Ovary (tissue), 9 donors: ENCODE measurements around the gene CCDC91. TPM values are rescaled to one million over a fixed set of nuclear protein-coding genes. Genes with fewer than 3 reads are reported as not detected.

Experiments used
- DNase-seq, 5 donors: peaks; one replicate each; pipeline ENCODE4 v3.0.0-alpha.2; 2019 to 2020
- H3K27ac ChIP-seq, 2 donors: fragments of 200-600 bp; one replicate each; pipeline versions ENCODE4 v1.5.1 to v1.8.0; 2019 to 2022
- H3K27me3 ChIP-seq: fragments of 200-600 bp; one replicate; pipeline ENCODE4 v1.8.0; 2022
- H3K36me3 ChIP-seq: fragments of 200-600 bp; sonication (generic); one replicate; pipeline ENCODE4 v1.5.1; 2019
- H3K4me1 ChIP-seq: one replicate; pipeline ENCODE4 v1.8.1; 2013; ENCODE audit warnings: mild to moderate bottlenecking, moderate library complexity; ENCODE audit not compliant: insufficient read depth
- H3K4me3 ChIP-seq: fragments of 200-600 bp; sonication (generic); one replicate; pipeline ENCODE4 v1.5.1; 2017
- H3K9me3 ChIP-seq, 2 donors: fragments of 200-600 bp in 1 of 2; sonication (generic) in 1 of 2; one replicate each; pipeline versions ENCODE4 v1.5.1 to v1.8.1; 2013 to 2019; ENCODE audit warnings: mild to moderate bottlenecking in 1 of 2, moderate library complexity in 1 of 2
- EP300 ChIP-seq: sonication (generic); formaldehyde crosslinking; IDR thresholded peaks from one replicate; pipeline ENCODE4 v1.6.1; 2017; ENCODE audit warnings: antibody characterized with exemption
- POLR2A ChIP-seq: fragments of 450-650 bp; IDR thresholded peaks from one replicate; pipeline ENCODE4 v1.6.1; 2017; ENCODE audit warnings: antibody characterized with exemption, mild to moderate bottlenecking, moderate library complexity
- WGBS, 3 donors: extraction: QIAGEN DNeasy Blood & Tissue Kit in 1 of 3; methylation state at CpG; one replicate each; pipeline versions ENCODE4 v1.1.5 to v1.1.7; 2013 to 2017; 5-methylcytosine and 5-hydroxymethylcytosine counted together
- intact Hi-C, 4 donors: fragments of 100-400 bp; cut with DNase I; formaldehyde crosslinking; loops; one replicate each; pipeline versions ENCODE4 v1.11.0 to v1.15.1; 2022 to 2023
- polyA plus RNA-seq, 2 donors: library from polyadenylated mRNA; stranded (reverse); fragments of 200-250 nt in 1 of 2; fragments of 350-450 nt in 1 of 2; fragmentation: Illumina TruSeq in 1 of 2; extraction: RNeasy Lipid Tissue Mini Kit (QIAGEN cat#74804) in 1 of 2; gene quantifications; one replicate each; pipeline ENCODE4 v1.2.3, GENCODE V29; 2013 to 2014
- total RNA-seq, 7 donors: library from RNA; depleted of rRNA in 2 of 7; stranded (reverse); fragments of >200 nt in 2 of 7; fragmentation: NEBNext Ultra II Directional in 3 of 7; extraction: Animal tissue kit (Norgen Biotek cat#: 25700) in 3 of 7; gene quantifications; one replicate each; pipeline versions ENCODE4 v1.1.0 to v1.2.4, GENCODE V29; 2016 to 2023
- TF ChIP-seq, protein P1 (sequence below), 3 donors: fragments of 450-650 bp in 2 of 3; fragments of 200-600 bp in 1 of 3; IDR thresholded peaks; one replicate each; pipeline versions ENCODE4 v1.5.1 to v1.8.0; 2016 to 2022; ENCODE audit warnings: antibody characterized with exemption in 3 of 3, mild to moderate bottlenecking in 1 of 3
- donor health status: DM: no; HTN: no; CAD: no; lungs with moderate emphysema.
- donor health status: DM: no; HTN: no; CAD: no.
- donor health status: Bipolar disorder and iron deficiency.
- donor health status: DM: yes; HTN: yes; CAD: no.
- donor health status: DM: no; HTN: no; CAD: no.
- donor health status: DM: yes; HTN: yes; CAD: no.

CCDC91 gene
- total and polyA plus RNA-seq, 9 donors, result 15.8 to 45.7 (median 36.2) TPM

DNA sequence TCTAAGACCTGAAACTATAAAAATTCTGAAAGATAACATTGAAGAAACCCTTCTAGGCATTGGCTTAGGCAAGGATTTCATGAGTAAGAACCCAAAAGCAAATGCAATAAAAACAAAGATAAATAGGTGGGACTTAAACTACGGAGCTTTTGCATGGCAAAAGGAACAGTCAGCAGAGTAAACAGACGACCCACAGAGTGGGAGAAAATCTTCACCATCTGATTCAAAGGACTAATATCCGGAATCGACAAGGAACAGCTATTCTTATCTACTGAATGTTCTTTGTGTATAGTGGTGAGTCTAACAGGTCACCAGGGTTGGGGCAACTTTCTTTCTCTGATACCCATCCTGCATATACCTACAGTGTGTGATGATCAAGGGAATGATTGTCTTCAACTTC is 198.6 kb downstream of the CCDC91 start:
- no peak for TF ChIP-seq POLR2A
- TF ChIP-seq EP300, result no peak
- TF ChIP-seq, protein P1, sequence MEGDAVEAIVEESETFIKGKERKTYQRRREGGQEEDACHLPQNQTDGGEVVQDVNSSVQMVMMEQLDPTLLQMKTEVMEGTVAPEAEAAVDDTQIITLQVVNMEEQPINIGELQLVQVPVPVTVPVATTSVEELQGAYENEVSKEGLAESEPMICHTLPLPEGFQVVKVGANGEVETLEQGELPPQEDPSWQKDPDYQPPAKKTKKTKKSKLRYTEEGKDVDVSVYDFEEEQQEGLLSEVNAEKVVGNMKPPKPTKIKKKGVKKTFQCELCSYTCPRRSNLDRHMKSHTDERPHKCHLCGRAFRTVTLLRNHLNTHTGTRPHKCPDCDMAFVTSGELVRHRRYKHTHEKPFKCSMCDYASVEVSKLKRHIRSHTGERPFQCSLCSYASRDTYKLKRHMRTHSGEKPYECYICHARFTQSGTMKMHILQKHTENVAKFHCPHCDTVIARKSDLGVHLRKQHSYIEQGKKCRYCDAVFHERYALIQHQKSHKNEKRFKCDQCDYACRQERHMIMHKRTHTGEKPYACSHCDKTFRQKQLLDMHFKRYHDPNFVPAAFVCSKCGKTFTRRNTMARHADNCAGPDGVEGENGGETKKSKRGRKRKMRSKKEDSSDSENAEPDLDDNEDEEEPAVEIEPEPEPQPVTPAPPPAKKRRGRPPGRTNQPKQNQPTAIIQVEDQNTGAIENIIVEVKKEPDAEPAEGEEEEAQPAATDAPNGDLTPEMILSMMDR (IDR thresholded peaks at IDR 0.05), result no peak
- intact Hi-C loops, result no loop called here
- Histone ChIP-seq H3K27ac (no peak overlapping the region), H3K9me3 (no peaks in the 10 kb centered on the region), H3K4me1 (peaks cover 2% of the 10 kb centered on the region), H3K36me3 (no peaks in the 10 kb centered on the region), H3K4me3 (no peak overlapping the region), H3K27me3 (no peaks in the 10 kb centered on the region)
- 72 to 80% (median 78%) methylated on average over 4 of the region's 4 CpGs for WGBS, 3 donors
- no peak for DNase-seq

DNA sequence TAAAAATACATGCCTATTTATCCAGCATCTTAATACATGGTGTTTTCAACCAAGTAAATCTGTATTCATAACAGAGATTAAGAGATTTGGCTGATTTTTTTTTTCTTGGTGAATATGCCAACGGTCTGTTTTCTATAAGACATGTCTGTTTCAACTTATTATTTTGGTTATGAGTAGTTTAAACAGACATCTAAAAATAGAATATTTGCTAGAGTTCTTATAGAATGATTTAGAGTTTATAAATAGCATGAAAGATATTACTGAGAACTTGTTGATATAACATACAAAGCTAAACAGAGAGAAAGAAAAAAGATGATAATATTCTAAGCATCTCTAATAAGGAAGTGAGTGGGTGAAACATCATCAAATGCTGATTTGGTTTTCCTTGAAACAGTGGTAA is 199.9 kb downstream of the CCDC91 start:
- intact Hi-C loops, result no loop called here
- Histone ChIP-seq H3K36me3 (no peaks in the 10 kb centered on the region), H3K4me1 (peaks cover 2% of the 10 kb centered on the region), H3K27me3 (no peaks in the 10 kb centered on the region), H3K27ac (no peak overlapping the region), H3K4me3 (no peak overlapping the region), H3K9me3 (no peaks in the 10 kb centered on the region)
- DNase-seq, result no peak
- WGBS, 3 donors, result 19 to 29% (median 22%) methylated on average over 1 of the region's 1 CpG
- TF ChIP-seq, protein P1 (IDR thresholded peaks at IDR 0.05), result no peak
- TF ChIP-seq EP300, result no peak
- no peak for TF ChIP-seq POLR2A

DNA sequence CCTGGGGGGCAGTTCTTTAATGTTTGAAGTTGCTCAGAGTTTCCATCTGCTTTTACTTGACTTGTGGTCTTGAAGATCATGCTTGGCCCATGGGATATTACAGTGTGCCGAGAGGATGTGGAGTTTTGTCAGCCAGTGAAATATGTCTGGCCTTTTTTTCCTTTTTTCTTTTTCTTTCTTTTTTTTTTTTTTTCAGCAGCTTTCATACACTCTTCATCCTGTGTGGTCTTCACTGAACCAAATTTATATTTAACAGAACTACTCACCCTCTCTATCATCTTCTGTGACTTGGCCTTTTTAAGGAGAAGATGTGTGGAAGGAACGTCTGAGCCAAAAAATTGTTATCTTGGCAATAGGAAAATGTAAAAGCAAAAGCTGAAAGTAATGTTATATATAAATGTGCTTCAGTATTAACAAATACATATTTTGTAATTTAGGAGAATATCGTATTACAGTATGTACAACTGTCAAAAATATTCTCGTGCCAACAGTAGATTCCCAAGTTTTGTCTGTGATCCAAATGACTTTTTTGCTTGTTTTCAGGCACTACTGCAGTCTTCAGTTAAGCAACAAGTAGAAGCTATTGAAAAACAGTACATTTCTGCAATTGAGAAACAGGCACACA is 200.6 kb downstream of the CCDC91 start:
- no peak overlapping the region for H3K27ac ChIP-seq

DNA sequence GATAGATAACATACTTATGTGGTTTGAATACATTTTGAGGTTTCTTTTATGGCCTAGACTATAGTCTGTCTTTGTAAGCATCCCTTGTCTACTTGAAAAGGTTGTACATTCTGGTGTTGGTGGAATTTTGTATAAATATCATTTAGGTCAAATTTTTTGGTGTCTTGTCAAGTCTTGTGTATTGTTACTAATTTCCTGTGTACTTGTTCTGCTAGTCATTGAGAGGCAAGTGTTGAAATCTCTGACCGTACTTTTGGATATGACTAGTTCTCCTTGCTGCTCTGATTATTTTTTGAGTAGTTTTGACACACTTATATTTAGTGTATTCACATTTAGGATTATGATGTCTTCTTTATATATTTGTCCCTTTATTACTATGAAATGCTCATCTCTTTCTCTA is 219.6 kb downstream of the CCDC91 start:
- TF ChIP-seq POLR2A, result no peak
- DNase-seq, result no peak
- Histone ChIP-seq H3K27me3 (no peaks in the 10 kb centered on the region), H3K4me1 (peaks cover 2% of the 10 kb centered on the region), H3K27ac (no peak overlapping the region), H3K9me3 (no peaks in the 10 kb centered on the region), H3K4me3 (no peak overlapping the region), H3K36me3 (no peaks in the 10 kb centered on the region)
- 89 to 94% (median 92%) methylated on average over 1 of the region's 1 CpG for WGBS, 3 donors
- intact Hi-C loops, result no loop called here

More for the DNA sequence above, 200.6 kb downstream of the CCDC91 start:
- 8 to 12% (median 12%) methylated on average over 4 of the region's 4 CpGs for WGBS, 3 donors
- H3K4me1 ChIP-seq, result peaks cover 2% of the 10 kb centered on the region
- no peak for TF ChIP-seq EP300
- TF ChIP-seq, protein P1 (IDR thresholded peaks at IDR 0.05), result no peak
- no peak for TF ChIP-seq POLR2A
- H3K27me3 ChIP-seq, result no peaks in the 10 kb centered on the region
- DNase-seq, result no peak
- H3K36me3 ChIP-seq, result no peaks in the 10 kb centered on the region
- no peaks in the 10 kb centered on the region for H3K9me3 ChIP-seq
- intact Hi-C loops, result no loop called here
- H3K4me3 ChIP-seq, result no peak overlapping the region

DNA sequence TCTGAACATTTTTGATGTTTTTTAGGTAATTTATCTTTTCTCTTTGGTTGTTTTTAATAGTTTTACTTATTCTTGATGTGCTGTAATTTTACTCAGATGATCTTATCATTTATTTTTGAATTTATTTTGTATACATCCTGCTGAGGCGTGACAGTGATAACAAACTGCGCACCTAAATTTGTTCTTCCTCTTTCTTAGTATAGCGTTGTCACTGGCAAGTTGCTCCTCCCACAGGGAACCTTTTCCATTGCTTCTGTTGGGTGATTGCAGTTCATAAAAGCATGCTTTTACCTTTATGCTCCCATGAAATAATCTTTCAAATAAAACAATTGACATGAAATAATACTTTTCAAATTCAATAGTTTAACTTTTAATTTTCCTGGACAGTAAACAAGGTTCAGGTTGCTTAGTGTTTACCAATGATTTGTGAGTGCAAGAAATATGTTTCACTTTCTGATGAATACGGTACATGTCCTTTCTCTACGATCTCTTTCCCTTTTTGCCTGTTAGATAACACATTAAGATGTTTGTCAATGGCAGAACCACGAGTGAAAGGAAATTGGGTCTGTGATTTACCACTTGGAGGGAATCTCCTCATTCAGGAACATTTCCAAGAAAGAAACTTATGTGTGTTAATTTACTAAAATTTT is 223.3 kb downstream of the CCDC91 start:
- H3K27me3 ChIP-seq, result no peaks in the 10 kb centered on the region
- no peaks in the 10 kb centered on the region for H3K36me3 ChIP-seq
- intact Hi-C loops, result no loop called here
- no peaks in the 10 kb centered on the region for H3K9me3 ChIP-seq
- no peaks in the 10 kb centered on the region for H3K4me1 ChIP-seq
- no peak overlapping the region for H3K27ac ChIP-seq
- 85 to 91% (median 88%) methylated on average over 6 of the region's 6 CpGs for WGBS, 3 donors
- no peak for TF ChIP-seq EP300
- DNase-seq, result no peak
- no peak overlapping the region for H3K4me3 ChIP-seq
